A172 (cell line): ENCODE results near the gene TOP3A. TPM values are rescaled to one million over a fixed set of nuclear protein-coding genes. Genes with fewer than 3 reads are reported as not detected.
"Not testable (repeated sequence)": the region's sequence is repeated elsewhere in the genome, so short reads cannot be mapped to it uniquely, and the experiment has no call there.

Experiments used
- DNase-seq: peaks from one replicate; pipeline ENCODE4 v3.0.0-alpha.2; 2015; ENCODE audit warnings: low spot score
- total RNA-seq: library from RNA; depleted of rRNA; stranded (reverse); fragments of >200 nt; shearing (Covaris generic); gene quantifications from 2 replicates; pipeline ENCODE4 v1.2.3, GENCODE V29; 2014

Gene TOP3A
- total RNA-seq, 1 experiment from 2014 or later: 39.2 TPM

DNA sequence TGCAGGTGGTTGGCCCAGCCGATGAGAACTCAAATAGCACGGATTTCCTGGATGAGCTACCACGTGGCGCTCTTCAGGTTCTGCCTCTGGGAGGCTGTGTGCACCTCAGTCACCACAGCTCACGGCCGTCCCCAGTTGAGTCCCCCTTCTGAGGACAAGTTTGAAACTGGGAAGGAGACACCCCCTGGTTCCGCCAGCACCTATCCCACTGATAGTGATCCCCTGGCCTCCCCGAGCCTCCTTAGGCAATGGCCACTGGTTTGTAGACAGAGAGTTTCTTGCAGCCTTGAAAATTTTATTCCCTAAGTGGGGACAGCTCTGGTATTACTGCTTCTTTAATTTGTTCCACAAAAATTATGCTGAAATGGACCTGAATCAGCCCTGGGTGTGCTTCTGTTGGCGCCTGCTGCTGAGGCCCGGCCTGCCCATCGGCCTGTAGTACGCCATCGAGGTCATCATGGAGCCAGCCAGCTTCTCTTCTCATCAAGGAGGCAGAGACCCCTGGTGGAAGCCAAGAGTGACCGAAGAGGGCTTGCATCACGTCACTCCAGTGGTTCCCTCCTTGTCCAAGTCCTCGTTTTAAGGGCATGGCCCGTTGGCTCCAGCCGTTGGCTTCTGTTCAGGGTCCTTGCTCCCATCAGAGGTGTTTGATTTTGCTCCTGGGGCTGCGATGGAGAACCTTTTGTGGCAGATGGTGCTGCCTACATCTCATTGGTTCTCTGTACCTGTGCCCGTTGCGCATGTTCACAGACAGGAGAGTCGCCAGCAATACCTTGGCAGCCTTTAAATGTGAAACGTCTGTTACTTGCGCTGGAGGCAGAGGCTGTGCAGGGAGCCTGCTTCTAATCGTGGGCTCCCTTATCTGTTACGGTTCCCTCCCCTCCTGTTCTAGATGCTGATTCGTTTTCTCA, 9.6 kb upstream of the TOP3A start:
- no peak for DNase-seq

DNA sequence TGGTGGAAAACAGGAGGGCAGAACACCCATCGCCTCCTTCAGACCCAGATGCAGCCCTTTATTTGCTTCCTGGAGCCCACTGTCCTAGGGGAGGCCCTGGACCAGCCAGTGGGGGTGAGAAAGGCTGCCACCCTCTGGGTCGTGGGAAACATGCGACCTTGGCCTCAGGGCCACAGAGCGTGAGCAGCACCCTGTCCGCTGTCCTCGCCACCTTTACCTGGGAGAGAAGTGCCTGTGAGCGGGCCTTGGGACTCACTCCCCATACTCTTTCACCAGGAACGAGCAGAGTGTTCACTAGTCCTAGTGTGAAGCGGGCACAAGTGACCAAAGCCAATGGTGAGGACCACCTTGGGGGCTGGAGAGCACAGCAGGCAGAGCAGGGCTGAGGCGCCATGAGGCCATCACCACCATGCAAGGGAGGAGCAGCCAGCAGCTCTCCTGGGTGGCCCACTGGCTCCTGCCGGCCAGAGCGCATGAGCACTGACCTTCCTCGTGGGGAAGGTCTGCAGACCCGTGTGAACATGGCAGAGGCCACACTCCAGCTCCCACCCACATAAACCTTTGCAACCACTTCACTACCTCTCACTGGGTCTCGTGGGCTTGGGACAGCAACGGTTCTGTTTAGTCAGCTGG, 8.8 kb upstream of the TOP3A start:
- no peak for DNase-seq

DNA sequence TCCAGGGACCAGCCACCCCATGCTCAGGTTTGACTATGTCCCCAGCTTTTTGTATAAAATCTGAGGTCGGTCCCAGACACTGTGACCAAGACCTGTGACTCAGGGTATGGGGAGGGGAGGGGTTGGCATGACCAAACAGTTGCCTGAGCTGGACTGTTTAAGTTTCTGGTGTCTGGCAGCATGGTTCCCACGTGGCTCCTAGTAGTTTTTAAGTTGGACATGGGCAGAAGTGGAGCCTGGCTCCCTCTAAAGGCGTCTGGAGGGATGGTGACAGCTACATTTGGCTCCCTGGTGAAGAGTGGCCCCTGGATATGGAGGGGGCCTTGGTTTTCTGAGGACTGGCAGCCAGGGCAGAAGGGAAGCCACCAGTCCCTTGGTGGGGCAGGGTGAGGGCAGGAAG, 8.2 kb upstream of the TOP3A start:
- DNase-seq: no peak

DNA sequence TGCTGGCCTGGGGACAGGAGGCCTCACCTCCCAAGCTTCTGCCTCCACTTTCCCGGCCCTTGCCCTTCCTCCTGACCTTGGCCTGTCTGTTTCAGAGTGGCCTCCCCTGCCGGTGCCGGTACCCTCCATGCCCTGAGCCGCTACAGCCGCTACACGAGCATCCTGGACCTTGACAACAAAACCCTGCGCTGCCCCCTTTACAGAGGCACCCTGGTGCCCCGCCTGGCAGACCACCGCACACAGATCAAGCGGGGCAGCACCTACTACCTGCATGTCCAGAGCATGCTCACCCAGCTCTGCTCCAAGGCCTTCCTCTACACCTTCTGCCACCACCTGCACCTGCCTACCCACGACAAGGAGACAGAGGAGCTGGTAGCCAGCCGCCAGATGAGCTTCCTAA, 7.7 kb upstream of the TOP3A start:
- DNase-seq: no peak

DNA sequence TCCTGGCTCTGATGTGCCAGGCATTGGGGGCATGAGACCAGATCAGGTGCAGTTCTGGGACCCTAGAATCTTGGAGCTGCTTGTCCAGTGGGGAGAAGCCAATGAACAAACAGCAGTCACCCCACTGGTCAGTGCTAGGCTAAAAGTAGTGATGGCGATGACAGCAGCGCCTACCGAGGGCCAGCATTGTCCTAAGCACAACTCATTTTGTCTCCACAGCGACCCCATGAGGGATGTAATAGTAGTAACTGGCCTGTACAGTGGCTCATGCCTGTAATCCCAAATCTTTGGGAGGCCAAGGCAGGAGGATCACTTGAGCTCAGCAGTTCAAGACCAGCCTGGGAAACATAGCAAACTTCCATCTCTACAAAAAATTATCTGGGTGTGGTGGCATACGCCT, 6.5 kb upstream of the TOP3A start:
- no peak for DNase-seq

DNA sequence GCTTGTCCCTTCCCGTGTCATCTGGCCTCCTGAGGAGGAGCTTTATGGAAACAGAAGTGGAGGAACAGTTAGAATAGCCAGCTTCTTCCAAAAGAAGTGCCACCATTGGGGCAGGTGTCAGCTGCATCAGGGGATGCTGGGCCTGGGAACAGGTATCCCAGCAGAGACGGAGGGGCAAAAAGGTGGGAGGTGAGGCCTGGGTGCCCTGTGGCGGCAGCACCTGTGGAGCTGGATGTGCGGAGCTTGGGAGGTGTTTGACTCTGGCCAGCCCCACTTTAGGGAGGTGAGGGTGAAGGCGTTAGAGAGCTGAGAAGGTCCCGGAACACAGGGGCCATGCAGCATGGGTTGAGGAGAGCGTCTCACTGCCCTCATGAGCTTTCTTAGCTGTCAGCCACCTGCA, 5.5 kb upstream of the TOP3A start:
- DNase-seq: no peak

DNA sequence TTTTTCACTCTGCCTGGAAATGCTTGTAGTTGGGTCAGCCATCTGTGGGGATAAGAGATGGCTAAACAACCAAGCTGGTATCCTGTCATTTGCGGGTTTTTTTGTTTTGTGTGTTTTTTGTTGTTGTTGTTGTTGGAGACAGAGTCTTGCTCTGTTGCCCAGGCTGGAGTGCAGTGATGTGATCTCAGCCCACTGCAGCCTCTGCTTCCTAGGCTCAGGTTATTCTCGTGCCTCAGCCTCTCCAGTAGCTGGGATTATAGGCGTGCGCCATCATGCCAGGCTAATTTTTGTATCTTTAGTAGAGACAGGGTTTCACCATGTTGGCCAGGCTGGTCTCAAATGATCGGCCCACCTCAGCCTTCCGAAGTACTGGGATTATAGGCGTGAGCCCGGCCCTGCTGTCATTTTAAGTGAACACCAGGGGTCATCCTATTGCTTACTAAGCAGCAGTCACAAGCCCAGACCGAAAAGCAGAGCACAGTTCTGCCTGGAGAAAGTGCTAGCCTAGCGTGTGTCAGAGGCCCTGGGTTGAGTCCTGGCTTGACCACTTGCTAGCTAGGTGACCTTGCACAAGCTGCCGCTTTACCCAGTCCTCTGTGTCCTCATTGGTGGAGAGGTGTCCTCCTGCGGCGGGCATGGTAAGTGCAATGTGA, 4.9 kb upstream of the TOP3A start:
- peak; percentile 28 for DNase-seq

DNA sequence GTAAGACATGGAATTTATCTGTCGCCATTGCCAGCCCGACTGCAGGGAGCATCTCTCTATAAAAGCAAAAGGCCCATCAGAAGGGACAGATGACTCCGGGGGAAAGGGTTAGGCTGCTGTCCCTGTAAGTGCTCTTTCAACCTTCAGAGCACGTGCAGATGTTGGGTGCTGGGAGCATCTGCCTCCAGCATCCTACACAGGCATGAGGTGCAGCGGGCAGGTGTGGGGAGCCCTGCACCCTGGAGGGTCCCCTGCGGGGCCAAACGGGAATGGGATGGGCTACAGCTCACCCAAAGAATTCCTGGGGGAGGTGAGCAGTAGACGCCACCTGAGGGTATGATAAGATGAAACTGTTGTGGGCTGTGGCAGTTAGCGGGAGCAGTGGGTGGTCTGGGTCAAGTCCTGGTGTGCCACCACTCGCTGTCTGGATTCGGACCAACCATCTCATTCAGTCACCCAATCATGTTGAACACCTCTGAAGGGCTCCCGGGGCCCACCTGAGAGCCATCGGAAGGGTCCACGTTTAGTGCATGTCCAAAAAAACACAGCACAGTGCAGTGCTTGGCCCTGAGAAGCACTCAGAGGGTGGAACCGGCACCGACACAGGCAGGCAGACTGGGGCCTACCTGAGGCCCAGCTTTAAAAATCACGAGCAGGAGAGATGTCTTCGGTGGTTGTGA, 4.1 kb upstream of the TOP3A start:
- no peak for DNase-seq

DNA sequence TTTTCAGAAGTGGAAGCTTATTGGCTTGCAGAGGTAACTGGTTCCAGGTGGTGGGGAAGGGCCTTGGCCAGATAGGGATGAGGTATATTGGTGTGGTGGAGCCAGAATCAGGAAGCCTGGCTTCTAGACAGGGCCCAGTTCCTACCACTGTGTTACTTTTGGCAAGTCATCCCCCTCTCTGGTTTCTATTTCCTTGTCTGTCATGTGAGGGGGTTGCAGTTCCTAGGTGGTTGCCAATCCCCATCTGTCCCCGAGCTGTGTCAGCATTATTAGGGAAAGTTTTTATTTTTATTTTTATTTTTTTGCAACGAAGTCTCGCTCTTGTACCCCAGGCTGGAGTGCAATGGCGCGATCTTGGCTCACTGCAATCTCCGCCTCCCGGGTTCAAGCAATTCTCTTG, 3.3 kb upstream of the TOP3A start:
- no peak for DNase-seq

DNA sequence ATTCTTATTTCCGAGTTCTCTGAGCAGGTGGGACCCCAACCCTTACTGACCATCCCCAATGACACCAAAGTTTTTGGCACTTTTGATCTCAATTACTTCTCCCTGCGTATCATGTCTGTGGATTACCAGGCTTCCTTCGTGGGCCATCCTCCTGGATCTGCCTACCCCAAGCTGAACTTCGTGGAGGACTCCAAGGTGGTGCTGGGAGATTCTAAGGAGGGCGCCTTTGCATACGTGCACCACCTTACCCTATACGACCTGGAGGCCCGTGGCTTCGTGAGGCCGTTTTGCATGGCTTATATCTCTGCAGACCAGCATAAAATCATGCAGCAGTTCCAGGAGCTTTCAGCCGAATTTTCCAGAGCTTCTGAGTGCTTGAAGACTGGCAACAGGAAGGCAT, 1.2 kb upstream of the TOP3A start:
- DNase-seq: no peak

DNA sequence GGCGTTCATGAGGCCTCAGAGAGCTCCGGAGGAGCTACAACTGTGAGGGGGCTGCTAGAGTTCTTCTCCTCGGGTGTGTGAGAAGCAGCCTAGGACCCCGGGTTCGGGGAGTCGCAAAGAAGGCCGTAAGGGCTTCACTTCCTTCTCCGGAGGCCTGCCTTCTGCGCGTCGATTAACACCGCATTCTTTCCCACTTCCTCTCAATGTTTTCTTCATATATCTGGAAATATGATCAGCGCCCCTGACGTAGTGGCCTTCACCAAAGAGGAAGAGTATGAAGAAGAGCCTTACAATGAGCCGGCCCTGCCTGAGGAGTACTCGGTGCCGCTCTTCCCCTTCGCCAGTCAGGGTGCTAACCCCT, 748 bp upstream of the TOP3A start:
- no peak for DNase-seq

DNA sequence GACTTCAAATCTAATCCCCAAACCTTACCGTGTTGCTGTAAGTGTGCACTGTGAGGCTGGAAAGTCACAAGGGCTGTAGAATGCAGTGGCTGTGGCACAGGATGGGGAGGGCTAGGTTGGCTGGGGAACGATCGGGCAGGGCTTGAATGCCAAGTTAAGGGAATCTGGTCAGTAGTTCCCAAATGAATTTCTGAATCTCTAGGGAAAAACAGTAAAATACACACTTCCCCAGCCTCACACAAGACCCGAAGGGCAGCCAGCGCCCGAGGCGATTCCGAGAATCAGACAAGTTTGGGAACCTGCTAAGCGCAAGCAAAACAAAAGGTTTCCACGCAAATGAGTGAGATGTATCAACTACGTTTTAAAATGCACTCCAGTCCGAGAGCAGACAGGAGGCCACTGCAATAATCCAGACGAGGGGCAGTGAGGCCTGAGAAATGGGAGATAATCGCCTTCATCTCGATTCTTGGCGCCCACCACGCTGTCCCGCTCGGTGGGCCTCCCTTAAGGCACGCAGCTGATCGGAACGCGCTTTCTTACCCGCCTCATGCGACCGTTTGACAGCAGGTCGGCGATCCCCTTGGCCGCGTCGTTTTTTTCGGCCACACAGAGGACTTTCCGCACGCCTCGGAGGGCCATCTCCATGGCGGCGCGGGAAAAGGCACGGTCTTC, 599 bp downstream of the TOP3A start:
- no peak for DNase-seq

DNA sequence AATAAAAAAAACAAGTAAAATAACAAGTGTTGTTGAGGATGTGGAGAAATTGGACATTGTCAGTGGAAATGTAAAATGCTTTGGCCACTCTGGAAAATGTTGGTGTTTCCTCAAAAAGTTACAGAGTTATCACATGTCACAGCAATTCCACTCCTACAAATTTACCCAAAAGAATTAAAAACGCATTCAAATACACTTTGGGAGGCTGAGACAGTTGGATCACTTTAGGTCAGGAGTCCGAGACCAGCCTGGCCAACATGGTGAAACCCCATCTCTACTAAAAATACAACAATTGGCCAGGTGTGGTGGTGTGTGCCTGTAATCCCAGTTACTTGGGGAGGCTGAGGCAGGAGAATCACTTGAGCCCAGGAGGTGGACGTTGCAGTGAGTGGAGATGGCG, 5.6 kb downstream of the TOP3A start:
- DNase-seq: no peak

DNA sequence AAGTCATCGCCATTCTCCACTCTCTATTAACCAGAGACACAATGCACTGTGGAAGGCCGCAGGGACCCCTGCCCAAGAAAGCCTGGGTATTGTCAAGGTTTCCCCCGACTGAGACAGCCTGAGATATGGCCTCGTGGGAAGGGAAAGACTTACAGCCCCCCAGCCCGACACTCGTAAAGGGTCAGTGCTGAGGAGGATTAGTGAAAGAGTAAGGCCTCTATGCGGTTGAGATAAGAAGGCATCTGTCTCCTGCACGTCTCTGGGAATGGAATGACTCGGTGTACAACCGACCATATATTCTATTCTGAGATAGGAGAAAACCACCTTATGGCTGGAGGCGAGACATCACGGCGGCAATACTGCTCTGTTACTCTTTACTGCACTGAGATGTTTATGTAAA, 11.6 kb downstream of the TOP3A start:
- DNase-seq: not testable (repeated sequence)

DNA sequence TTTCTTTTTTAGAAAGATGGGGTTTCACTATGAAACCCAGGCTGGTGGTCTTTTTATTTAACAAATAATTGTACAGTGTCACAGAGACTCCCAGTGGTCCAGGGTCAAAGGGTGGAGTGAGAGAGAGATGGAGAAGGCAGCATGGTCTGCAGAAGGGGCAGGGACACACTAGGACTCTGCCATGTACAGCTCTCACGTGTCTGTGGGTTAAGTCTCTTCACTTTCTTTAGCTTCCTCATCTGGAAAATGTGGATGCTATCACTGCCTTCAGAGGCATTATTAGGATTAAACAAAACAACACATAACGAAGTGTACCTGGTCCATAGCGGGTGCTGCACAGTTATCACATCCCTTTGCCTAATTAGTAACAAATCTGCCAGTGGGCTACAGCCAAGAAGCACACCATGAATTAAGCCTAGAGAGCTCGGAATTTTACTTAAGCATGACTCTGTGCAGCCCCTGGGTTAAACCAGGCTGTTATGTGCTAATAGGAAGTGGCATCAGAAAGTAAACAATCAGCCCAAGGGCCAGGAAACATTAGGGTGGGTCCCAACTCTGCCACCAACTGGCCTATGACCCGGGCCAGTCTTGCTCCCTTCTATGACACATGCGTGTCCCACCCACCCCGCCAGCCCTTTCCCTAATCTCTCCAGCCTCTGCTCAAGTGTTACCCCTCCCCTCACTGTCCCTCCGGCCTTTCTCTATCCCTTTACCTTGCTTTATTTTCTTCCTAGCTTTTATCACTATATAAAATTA, 13.9 kb downstream of the TOP3A start:
- no peak for DNase-seq

DNA sequence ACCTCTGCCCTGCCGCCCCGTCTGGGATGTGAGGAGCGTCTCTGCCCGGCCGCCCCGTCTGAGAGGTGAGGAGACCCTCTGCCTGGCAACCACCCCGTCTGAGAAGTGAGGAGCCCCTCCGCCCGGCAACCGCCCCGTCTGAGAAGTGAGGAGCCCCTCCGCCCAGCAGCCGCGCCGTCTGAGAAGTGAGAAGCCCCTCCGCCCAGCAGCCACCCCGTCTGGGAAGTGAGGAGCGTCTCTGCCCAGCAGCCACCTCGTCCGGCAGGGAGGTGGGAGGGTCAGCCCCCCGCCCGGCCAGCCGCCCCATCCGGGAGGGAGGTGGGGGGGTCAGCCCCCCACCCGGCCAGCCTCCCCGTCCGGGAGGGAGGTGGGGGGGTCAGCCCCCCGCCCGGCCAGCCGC, 16.7 kb downstream of the TOP3A start:
- not testable (repeated sequence) for DNase-seq

DNA sequence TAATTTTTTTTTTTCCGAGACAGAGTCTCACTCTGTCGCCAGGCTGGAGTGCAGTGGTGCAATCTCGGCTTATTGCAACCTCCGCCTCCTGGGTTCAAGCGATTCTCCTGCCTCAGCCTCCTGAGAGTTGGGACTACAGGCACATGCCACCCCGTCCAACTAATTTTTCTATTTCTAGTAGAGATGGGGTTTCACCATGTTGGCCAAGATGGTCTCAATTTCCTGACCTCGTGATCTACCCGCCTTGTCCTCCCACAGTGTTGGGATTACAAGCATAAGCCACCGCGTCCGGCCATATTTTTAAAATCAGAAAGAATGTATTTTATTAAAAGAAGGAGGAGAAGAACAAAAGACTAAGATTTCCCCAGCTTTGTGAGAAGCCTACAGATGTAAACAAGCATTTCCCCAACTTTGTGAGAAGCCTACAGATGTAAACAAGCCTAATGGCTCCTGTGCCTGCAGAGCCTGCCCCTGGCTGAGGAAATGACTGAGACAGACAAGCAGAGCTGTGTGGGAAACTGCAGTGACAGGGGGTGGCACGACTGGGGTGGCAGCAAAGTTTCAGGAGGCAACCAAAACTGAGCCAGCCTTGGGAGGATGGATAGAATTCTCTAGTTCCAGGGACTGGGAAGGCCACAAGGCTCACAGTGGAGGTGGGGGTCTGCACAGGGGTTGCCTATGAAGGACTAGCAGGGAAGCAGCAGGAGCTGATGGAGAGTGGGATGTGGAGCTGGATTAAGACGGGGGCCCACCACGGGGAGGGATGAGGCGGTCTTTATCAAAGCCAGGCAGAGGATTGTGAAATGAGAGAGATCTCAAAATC, 22.9 kb downstream of the TOP3A start:
- no peak for DNase-seq

DNA sequence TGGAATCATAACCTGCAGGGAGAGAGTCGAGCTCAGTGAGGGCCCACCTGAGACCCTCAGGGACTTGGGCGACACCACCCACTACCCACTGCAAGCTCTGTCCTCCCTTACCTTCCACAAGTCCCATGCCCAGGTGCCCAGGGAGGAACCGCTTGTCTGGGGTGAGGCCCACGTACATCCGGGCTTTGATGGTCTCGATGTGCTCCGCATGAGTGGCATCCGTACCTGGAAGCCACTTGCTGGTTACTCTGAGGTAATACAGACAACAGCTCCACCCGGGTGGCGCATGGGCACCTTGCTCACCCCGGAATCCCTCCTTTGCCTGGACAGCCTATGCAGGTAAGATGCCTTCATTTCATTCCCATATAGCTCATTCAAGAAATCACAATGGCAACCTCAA, 29.5 kb downstream of the TOP3A start:
- DNase-seq: no peak

DNA sequence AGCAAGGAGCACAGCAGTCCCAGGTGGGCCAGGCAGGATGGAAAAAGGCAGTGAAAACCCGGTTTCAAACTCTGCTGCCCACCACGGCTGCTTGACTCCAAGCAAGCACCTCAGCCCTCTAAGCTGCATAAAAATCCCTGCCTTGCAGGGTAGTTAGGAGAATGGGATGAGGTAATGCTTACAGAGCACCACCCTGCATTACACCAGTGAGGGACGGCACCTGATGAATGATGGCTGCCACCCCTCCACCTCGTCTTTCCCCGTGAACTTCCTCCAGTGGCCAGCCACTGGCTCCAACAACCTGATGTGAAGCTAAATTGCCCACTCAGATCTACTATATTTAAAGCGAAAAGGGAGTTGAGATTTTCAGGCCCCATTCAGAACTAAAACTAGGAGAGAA, 33.0 kb downstream of the TOP3A start:
- DNase-seq: no peak

DNA sequence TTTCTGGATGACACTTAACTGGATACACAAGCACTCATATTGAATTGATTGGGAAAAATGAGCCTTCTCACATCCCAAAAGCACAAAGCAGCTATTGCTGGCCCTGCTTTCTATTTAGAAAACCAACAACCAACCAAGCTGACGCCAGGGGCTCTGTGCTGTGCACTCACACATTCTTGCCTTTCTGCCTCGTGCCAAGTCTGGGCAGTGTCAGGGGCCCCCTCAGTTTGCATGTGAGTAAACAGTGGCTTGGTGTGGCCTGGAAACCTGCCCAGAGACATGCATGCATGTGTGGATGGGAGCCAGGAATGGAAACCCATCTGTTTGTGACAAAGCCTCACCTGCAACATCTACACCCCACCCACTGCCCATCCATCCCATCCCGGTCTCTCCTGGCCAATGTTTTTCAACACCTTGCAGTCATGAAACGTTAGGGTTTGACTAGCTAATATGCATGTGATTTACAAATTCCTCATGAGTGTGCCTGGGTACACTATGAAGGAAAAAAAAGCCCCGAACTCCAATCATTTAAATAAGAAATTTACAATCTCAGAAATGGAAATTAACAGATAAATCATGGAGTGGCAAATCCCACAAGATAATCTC, 33.9 kb downstream of the TOP3A start:
- no peak for DNase-seq
